Glomerular endothelial cell (primary cell): ENCODE results near the gene MRPS9. TPM values are rescaled to one million over a fixed set of nuclear protein-coding genes. Genes with fewer than 3 reads are reported as not detected.

Experiments
- DNase-seq: peaks from one replicate; pipeline ENCODE4 v3.0.0-alpha.2; 2011; ENCODE audit warnings: low read depth, low spot score; ENCODE audit errors: extremely low read depth
- total RNA-seq: library from RNA; depleted of rRNA; stranded (reverse); fragments of >200 nt; gene quantifications from 2 replicates; pipeline ENCODE4 v1.2.3, GENCODE V29; 2015

The MRPS9 gene
- total RNA-seq, 1 donor from 2014 or later: 16.0 TPM

GRCh38 chr2:105078906-105079495 is 41.1 kb downstream of the MRPS9 start:
- DNase-seq: no peak

- DNase-seq: no peak
Measured at GRCh38 chr2:105080461-105080860, 42.6 kb downstream of the MRPS9 start.

DNA sequence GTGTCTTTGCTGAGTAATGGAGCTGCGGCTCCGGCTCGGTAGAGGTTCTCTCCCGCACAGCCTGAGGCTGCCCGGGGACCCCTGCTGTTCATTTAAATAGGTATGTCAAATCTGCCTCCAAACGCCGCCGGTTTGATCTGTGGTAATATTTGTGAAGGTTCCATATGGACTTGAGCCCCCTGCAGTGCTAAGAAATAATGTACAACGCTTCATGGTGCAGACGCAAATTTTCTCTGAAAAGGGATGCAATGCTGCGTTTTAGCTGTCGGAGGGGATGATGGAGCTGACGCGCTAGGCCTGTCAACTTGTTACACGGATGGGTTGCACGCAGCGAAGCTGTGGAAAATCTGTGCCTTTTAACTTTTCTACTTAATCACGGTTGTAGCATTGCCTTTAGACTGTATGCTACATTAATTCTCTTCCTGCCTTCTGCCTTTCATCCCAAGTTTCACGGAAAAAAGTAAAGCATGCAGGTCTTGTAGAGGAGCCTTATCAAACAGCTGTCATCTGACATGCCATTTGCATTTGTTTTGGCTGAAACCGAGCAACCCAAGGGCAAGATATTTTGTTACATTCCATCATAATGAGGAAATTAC is 43.2 kb downstream of the MRPS9 start:
- no peak for DNase-seq

GRCh38 chr2:105082107-105082506 is 44.2 kb downstream of the MRPS9 start:
- no peak for DNase-seq

DNA sequence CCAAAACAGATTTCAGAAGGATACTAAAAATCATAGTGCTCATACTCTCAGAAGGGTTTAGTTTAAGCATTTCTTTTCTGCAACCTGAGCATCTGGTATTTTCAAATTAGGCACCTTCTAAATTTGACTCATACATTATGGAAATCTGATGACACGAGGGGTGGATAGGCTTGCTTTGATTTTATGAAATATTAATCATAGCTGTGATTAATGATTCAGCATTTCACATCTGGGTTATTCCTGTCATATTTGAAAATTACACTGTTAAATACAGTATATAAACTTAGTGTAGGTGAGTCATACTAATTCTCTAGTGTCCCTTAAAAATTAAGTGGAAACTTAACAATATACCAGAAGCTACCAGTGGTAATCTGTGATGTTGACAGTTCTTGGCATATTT is 47.7 kb downstream of the MRPS9 start:
- DNase-seq: no peak

- no peak for DNase-seq
Measured at GRCh38 chr2:105087273-105087672, 49.4 kb downstream of the MRPS9 start.

DNA sequence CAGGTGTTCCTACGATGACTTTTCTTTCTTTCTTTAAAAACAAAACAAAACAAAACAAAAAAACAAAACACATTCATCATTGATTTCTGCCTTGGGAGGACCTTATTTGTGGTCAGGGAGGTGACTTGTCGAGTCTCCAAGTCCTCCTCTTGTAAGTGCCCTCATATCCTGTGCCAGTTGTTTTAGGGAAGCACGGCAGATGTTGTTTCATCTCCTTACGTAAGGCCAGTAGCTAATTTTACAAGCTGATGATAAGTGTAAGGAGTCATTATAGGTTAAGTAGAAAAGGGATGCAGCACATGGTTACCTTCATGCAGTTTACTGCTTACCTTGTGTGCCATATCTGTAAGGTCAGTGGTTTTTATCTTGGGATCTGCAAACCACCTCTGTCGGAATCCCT is 52.2 kb downstream of the MRPS9 start:
- no peak for DNase-seq

- DNase-seq: no peak
Measured at GRCh38 chr2:105092797-105093196, 54.9 kb downstream of the MRPS9 start.

GRCh38 chr2:105099153-105099552 is 61.3 kb downstream of the MRPS9 start:
- no peak for DNase-seq

GRCh38 chr2:105100046-105100840 is 62.4 kb downstream of the MRPS9 start:
- no peak for DNase-seq

DNA sequence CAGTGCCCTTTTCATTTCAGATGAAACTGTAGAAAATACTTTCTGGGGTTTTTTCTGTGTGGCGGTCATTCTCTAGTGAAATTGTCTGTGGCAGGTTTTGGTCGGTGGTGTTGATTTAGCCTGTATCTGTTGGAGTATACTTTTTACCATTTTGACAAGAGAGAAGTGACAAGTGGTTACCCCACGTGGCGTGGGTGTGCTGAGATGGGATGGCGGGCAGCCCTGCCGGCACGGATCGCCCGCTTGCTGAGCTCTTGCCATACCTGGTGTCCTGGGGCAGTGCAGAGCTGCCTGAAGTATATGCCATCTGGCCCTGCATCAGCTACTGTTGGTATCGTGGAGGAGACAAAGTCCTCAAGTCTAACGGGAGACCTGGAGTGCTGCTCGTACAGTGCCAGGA is 64.1 kb downstream of the MRPS9 start:
- DNase-seq: no peak

DNA sequence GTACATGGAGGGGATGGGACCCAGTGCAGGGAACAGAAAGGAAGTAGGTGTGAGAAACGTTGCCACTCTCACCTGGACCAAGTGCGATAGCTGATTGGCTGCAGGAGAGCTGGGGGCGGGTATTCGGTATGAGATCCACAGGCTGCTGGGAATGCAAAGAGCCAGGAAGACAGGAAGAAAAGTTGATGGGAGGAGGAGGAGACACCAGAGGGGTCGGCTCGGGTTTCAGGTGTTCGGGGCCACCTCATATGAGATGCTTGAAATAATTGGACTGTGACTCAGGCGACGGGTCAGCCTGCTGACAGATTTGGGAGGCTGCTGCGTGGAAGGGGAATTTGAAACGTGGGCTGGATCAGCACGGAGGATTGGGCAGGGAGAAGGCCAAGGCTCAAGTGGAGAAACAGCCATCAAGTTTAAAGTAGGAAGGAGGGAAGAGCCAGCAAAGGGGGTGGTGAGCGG is 65.1 kb downstream of the MRPS9 start:
- no peak for DNase-seq

DNA sequence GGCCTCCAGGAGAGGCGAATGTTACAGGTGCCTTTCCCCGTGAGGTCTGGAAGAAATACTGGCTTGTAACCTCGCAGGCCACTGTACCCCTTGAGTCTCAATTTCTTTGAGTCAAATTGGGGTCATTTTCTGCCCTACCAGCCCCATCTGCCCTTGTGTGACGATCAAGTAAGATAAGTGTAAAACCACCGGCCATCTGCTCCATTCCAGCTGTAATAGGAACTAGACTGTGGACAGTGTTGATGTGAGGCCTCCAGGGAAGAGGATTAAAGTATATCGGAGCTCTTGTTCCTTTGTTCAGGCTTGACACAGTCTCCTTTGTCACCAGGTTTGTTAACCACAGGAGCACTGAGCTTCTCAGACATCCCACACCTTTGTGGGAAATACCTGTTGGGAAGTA is 65.6 kb downstream of the MRPS9 start:
- no peak for DNase-seq

DNA sequence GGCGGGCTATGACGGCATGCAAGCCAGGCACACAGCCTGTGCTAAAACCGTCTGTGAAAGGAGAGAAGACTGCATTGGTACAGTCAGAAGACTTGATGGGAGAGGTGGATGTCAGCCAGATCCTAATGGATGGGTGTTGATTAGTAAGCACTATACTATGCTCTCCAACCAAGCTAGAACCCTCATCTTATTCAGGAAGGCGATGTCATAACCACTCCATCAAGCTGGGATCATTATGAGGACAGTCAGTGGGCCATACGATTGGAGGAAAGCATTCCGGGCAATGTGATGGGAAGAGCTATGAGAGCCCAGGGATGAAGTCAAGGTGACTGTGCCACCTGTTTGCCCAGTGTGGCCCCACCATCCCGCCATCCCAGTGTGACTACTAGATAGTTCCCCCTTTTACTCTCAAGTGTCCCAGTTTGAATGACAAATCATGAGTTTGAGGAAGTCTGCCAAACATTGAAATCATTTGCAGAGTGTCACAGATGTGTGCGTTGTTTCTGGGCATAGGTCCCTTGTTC is 66.4 kb downstream of the MRPS9 start:
- no peak for DNase-seq

DNA sequence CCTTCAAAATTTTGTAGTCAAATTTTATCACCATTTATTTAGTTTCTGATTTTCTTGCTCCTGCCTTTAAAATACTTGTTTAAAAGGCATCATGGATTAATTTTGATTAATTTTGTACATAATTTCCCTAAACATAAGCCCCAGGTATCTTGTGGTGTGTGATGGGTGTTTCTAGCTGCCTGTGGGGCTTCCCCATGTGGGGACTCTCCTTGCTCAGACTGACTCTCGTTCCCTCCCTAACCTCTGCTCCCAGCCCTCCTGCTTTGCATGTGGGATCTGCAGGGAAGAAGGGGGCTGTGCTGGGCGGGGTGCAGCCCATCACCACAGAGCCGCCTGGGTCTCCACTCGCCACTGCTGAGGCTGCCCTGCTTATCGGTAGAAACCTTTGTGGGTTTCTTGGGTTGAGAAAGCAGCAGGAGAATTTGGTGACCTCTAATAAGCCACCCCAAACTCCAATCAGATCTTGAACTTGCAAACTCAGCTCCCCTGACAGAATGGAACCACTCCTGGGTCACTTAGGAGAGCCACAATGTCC is 72.5 kb downstream of the MRPS9 start:
- no peak for DNase-seq

DNA sequence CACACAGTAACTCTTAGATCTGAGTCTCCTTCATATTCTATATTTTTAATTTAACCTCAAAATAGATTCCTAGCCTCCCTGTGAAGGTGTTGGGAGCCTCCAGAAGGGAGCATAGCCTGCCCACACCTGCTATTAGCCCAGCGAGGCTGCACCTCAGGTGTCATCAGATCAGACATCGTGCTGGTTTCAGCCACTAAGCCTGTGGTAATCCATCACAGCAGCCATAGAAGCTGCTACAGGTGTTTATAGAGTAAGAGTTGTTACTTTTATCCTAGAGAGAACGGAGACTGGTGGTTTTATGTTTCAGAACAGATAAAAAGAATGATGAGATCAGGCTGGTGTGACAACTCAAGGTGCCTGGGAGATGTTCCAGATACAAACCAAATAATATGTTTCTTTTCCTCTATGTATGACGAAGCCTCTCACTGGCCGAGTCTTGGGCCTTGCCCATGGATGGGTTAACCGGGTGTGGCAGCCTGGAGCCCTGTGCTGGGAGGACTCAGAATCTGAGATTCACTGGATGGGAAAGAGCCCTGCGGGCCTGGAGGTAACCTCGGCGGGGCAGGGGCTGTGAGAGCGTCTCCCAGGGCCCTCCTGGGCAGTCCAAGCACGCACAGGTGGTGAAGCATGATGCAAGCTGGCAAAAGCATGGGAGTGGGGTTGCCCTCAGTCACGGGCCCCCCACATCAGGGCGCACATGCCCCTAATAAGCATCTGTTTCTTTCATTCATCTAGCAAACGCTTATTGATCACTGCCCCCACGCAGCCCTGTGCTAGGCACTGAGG is 73.7 kb downstream of the MRPS9 start:
- no peak for DNase-seq

- DNase-seq: no peak
Measured at GRCh38 chr2:105112345-105112744, 74.5 kb downstream of the MRPS9 start.

GRCh38 chr2:105113616-105114291 is 75.9 kb downstream of the MRPS9 start:
- DNase-seq: no peak

GRCh38 chr2:105114551-105114950 is 76.7 kb downstream of the MRPS9 start:
- DNase-seq: peak; percentile 52

GRCh38 chr2:105116348-105116747 is 78.5 kb downstream of the MRPS9 start:
- no peak for DNase-seq
